IPS-NIHi11 (cell line): ENCODE measurements around the gene RUNX1.

Experiments
- DNase-seq: peaks from one replicate; pipeline ENCODE4 v3.0.0; 2012; ENCODE audit warnings: mixed read lengths, low spot score

The RUNX1 gene

DNA sequence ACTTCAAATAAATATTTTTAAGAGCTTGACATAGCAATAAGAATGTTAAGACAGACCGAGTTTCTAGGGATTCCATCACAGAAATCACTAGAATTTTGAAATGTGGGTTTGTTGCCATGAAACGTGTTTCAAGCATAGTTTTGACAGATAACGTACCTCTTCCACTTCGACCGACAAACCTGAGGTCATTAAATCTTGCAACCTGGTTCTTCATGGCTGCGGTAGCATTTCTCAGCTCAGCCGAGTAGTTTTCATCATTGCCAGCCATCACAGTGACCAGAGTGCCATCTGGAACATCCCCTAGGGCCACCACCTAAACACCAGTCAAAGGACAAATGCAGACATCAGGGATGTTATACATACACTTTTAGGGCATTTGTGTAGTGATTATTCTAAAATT, 168.7 kb downstream of the RUNX1 start:
- DNase-seq: no peak

DNA sequence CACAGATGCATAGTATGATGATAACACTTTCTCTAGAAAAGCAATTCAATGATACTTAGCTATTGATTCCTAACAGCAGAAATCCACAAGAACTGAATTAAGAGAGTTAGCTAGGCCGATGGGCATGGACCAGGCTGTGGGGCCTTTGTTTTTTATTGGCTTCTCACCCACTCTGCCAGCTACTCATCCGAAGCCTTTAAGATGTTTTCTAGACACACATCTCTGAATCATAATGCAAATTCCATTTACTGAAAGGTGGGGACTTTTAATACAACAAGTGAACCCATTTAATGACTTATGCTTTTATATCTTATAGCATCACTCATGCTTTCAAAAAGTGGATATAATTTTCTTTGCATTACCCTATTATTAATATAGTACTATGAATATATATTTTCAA, 170.2 kb downstream of the RUNX1 start:
- DNase-seq: no peak

DNA sequence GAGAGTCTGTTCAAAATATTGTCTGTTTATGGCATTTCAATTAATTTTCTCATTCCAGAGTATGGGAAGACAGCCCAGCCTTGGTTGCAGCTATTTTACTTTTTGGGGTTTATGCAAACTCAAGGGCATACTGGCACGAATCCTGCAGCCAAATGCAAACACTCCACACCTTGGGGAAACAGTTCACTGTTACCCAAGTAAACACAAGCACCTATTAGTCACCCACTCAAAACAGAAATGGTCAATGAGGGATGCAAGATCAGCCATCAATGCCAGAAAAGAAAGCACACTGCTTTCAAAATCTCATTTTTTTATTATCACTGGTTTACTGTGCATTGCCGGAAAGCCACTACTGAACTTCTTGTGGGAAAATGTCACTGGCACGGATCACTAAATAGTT, 170.6 kb downstream of the RUNX1 start:
- DNase-seq: no peak

DNA sequence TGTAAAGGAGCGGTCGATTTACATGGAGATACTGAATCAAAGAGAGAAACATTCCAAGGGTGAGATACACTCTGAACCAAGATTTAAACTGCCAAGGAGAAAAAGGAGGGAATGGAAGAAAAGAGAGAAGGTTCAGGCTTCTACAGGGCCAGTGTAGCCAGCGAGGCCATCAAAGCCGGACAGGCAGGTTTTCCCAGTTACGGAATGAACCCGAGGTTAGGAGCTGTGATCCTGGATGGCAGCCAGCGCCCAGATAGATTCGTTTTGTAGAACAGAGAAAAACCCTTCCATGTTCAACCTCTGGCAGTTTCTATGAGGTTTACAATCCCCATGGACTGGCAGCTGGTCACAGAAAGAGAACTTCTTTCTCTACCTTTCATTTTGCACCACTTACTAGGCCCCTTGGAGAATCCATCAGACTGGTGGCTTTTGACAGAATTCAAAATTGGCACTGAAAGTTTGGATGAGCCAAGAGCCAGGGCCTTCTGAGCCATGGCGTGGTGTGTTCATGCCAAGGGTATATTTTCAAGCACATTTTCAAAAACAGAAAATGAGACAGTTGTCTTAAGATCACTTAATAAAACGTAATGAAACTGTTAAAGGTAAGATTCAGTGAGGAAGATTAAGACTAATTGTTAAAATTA, 171.5 kb downstream of the RUNX1 start:
- peak; percentile 19 for DNase-seq

DNA sequence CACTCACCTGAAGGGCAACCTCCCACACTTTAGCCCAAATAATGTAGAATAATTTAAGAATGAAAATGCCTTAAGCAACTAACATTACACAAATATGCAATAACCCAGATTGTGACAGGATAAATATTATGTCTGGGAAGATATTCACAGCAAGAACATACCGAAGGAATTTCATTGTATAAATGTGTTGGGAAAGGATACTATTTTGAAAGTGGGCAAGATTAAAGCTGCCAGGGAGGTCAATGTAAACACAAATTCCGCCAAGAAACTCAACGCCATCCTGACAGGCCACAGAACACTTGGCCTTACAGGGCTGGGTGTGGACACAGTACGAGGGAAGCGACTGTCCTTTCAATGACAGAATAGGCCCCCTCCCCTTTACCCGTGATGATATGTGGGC, 173.3 kb downstream of the RUNX1 start:
- DNase-seq: no peak

DNA sequence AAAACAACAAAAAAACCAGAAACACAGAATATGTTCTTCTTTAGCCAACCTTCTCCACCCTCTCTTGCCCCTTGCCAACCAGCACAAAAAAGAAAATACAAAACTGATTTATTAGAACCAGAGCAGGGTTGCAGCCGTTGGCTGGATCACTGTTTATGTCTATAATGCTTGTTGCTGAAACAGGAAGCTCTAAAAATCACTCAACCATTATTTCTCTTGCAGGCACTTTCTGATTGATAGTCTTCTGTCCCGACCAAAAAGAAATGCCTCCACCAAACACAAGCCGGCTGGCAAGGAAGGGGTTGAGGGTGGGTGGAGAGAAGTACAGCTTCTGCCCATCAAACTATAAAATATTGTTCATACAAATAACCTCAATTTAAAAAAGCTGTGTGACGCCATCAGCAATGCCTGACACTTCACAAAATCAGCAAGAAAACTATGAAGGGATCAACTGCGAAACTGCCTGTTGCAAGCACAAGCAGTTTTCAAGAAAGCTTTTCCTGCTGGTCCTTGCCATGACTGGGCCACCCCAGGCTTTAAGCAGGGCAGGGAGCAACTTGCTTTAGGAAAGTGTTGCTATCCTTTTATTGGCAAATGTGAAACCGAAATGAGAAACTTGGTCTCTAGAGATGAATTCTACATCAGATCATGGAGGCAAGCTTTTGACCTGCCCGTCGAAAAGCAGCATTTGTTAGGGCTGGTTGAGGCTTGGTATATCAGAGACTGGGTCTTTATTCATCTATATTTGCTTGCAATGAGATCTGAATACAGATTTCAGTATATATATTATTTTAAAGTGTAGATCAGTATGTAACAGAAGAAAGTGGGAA, 174.2 kb downstream of the RUNX1 start:
- no peak for DNase-seq

DNA sequence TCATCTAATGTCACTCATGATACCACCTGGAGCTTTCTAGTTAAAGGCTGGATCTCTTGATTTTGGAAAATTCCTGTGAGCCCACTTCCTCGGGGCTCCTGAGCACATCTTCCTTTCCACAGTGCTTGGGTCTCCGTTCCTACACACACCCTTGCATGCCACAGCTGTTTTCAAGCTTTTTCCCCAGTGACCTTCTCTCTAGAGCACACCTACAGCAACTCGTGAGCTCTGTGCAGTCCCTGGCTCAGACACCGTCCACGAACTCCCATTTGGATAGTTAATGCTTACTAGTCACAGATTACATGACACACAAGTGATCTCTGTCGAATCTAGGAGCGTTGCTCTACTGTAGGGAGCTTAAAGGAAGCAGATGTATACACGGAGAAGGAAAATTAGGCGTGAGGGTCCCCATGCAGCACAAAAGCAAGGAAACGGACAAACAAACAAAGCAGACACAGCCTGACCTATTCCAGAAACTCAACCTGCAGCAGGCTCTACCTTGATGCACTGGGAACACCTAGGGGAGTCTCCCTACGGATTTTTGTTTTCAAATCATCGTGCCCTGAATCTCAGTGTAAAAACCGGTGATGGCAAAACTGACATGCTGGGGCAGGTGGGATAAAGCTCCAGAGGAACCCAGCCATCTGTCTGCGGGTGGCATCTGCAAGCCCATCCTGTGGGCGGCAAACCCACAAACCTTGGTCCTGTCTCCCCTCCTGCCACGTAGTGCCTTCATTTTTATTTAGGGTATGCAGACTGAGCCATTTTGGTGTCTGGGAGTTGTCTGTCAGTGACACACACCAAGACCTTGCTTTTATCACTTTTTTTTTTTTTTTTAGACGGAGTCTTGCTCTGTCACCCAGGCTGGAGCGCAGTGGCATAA, 177.8 kb downstream of the RUNX1 start:
- DNase-seq: no peak

DNA sequence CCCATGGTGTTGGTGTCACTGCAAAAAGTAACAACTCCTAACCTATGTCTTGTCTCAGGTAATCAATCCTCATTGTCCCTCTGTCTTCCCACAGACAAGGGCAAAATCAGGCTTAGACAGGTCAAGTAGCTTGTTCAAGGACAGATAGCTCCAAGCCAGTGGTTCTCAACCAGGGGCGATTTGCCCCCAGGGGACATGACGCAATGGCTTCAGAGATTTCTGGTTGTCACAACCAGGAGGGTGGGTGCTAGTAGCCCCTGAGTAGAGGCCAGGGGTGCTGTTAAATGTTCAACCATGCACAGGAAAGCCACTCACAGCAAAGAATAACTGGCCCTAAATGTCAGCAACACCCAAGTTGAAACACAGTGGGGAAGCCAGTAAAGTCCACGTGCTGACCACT, 178.9 kb downstream of the RUNX1 start:
- no peak for DNase-seq

DNA sequence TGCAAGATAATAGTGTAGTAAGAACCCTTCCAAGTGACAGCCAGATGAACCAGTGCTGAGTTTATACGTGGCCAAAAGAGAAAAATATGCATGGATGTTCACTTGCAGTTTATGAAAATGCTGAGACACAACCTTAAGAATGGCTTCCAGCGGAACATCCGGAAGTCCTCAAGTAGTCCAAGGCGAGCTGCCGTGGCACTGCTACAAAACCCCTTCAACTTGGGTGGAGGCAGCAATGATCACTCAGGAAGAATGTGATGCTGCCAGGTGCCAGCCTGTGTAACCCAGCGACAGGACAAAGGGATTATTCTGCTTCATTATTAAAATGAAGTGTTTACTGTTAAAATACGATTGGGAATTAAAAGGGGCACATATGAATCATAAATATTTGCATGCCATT, 179.6 kb downstream of the RUNX1 start:
- DNase-seq: no peak

DNA sequence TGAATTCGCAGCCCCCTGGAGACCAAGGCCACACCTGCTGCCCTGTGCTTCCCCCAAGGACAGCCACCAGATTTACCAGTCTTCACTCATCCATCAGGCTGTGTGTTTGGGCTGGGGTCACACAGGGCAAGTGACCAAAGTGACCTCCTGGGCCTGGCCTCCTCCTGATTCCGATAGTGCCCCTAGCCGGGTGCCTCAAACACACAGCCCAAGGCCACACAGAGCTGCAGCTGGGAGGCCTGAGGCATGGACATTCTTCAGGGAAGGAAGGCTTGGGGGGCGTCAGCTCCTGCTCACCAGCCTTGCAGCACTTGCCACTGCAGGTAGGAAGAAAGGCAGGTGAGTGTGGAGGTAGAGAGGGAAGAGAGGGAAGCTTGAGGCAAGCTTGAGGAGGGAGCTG, 181.3 kb downstream of the RUNX1 start:
- no peak for DNase-seq

DNA sequence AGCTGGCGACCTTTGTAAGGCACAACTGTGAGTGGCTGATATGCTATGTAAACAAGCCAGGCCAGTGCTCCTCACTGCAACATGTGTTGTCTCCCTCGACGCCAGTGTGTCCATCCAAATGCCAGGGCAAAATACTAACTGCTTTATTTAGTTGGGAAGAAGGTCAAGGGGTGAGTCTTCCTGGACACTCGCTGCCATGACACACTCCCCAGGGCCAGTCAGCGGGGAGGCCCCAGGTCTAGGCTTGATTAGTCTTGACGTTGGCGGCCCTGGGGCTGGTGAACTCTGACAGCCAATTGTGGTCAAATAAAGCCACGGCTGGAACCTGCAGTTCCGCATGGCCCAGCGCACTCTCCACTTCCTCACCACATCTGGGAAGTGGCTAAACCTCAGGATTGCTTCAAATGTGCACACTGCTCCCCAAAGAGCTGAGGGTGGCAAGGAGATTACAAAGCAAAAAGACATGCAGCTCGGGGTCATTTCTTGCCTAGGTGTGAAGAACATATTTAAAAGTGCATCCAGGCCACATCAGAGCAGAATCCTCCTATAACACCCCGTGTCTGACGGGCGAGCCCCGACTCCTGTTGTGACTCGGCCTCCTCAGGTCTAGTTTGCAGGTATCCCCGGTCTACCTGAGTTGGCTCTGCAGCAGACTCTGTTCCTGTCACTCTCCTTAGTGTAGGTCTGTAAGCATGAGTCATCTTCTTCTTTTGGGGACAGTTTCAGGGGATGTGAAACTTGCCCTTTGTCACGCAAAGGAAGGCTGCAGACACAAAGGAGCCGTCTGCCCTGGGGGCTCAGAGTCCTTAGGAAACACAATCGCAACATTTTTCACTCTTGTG, 183.5 kb downstream of the RUNX1 start:
- DNase-seq: peak; percentile 50

DNA sequence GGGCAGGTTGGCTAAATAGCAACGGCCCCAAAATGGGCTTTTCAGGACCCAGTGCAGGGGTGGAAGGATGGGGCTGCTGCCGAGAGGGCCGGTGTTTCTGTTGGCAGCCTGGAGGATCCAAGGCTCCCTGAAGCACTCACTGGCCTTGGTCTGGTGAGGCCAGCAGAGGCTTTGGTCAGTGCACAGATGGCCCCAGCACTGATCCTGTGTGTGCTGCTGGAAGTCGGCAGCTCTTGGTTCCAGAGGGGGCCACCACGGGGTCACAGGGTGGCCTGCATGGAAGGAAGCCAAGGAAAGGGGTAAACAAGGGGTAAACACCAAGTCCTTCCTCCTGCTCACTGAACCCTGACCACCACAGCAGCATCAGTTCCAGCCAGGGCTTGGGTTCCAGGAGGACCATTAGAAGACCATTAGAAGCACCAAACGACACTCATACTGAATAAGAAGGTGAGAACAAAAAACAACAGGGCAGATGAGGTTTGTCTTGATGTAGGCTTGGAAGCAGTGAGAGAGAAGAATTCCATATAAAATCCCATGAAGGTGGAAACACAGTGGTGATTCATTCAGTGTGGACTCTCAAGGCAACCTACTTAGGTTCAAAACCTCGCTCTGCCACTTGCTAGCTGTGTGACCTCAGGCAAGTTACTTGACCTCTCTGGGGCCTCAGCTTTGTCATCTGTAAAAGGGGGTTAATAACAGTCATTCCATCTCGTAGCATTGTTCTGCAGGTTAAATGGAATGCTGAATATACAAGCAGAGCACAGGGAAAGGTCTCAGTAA, 184.5 kb downstream of the RUNX1 start:
- no peak for DNase-seq

DNA sequence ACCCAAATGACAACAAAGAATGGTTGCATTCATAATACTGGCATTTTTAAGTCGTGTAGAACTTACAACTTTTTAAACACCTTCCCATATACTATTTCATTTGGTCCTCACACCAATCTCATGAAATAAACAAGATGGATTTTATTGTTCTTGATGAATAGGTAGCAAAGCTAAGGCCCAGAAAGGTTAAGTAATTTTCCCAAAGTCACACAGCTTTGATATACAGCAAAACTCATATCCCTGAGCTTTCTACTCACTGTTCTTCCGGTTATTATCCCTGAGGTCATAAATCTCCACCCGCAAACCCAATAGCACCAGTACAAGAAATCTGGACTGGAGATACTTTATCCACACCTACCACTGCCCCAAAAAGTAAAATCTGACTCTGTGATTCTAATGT, 186.2 kb downstream of the RUNX1 start:
- DNase-seq: no peak

DNA sequence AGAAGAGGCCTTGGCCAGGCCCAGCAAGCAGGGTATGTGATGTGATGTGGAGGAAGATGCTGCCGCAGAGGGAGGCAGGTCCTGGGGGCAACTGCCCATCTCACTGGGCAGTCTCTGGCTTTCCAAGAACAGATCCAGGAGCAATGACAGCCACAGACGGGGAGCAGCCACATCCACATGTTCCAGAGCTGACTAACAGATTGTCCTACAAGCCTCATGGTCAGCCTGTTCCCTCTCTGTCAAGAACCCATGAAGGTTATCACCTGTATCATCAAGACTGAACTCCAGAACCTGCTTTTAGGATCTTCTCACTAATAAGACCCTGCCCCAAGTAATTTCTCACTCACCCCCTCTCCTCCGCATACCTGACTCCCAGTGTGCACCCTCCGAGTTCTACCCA, 187.8 kb downstream of the RUNX1 start:
- no peak for DNase-seq

DNA sequence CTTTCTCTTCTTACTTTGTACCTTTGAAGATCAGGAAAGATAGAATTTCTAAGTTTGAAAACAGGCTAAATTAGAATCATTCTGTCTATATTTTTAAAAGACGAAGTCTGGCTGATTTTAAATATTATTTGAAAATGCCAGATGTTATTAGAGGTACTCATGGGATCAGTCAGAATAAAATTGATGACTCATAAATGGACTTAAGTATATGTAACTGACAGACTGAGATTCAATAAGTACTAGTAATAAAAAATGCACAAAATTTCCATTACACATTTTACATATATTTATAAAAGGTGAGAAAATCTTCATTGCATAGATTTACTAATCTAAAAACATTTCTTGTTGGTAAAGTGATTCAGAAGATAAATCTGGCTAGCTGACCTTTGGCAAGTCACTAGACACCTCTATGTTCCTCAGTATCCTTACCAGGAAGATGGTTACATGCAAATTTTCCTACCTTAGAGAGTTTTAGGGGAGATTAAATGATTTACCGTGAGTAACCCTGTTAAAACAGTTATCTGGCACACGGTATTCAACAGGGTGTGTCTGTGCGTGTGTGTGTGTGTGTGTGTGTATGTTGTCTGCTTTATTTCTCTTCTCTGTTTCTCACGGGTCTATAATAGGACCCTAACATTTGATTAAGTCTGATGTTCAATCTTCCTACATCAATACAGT, 189.0 kb downstream of the RUNX1 start:
- DNase-seq: no peak

DNA sequence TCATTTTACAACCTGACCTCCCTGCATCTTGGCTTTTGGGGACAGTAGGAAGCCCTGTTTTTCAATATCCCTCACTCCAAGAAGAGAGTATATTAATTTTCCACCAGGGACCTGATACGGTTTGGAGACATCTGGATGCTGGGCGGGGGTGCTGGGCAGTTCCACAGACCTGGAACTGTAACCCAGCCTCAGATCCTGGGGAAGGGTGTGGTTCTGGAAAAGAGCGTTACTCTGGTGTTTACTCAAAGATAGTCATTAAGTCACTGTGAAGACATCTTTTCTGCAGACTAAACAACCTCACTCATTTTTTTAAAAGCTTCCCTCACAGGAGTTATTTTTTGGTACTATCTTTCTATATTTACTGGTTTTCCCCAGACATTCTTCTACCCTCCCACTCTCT, 190.5 kb downstream of the RUNX1 start:
- DNase-seq: no peak

DNA sequence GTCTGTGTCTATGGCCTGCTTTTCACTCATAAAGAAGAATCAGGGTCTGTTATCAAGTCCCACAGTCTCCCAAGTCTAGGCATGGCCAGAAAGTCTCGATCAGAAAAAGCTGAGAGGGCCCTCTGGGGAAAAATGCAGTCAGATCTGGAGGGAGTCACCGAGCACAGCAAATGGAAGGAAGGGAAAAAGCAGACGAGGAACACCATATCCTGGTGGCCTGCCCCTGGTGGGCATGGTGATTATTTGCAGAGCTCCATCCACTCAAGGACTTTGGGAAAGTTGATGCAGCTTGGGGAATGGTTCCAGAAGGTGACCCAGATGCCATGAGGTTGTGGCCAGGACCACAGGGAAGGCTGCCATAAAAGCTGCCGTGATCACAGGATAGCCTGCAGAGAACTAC, 191.2 kb downstream of the RUNX1 start:
- DNase-seq: no peak

DNA sequence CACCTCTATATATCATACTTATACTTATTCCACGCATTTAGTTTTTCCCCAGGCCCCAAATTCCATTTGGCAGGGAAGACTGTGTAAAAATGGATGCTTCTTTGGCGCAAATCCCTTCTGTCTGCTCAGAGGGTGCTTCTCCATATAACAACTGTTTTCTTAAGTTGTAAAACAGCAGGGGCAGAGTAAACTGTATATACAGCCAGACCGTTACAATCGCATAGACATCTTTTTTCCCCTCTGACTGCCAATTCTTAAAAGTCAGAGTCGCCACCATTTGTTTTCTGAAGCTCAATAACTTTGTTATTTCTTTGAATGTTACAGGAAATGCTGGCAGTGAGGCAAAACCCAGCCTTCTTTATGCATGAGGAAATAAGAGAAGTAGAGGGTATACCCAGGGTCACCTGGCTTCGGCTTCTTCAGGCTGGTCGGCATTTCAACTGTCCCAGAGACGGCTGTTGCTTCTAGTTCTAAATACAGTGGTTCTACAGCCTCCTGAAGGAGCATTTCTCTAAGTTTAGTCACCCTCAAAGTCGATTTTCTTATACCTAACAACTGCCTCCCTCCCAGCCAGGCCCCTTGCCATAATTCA, 191.9 kb downstream of the RUNX1 start:
- no peak for DNase-seq

DNA sequence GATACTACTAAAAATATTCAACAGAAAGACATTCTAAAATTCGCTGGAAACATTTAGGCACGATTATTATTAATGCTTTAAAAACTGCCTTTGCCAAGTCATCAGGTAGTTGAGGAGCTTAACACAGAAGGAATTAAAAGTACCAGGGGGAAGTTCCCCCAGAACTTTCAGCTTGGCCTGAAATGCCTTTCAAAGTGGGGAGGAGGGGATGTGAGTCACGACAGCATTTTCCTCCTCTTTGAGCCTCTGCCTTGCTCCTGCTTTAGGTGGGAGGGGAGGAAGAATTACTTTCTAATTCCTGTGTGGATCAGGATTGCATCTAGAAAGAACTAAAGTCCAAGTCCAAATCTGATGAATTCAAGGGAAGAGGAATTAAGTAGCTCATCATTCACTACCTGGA, 196.7 kb downstream of the RUNX1 start:
- DNase-seq: no peak

DNA sequence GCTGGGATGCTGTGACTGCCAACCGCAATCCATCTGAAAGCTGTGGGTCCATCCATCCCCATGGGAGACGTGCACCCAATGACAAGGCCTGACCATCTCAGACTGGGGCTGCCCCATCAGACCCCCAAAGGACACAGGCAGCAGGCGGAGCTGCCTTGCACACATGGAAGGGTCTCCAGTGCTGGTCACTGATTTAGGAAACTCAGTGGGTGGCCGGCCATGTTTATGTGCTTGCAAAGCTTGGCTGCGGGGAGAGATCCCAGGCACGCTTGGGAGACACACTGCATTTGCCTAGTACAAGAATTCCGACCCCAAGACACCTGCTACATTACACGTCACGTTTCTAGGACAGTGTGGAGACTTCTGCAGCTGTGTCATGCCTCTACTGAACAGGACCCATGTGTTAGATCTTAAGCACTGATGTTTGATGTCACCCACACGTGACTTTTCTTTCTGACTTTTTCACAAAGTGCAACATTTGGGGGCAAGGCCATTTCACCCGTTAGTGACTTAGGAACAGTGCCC, 198.9 kb downstream of the RUNX1 start:
- no peak for DNase-seq
